ENCODE measurements around the gene COL28A1. TPM values are rescaled to one million over a fixed set of nuclear protein-coding genes. Genes with fewer than 3 reads are reported as not detected.
A peak's percentile ranks its signal among the peaks of the same experiment; 100 is the strongest.

Gene COL28A1
- total RNA-seq, 1 donor from 2014 or later: 2.0 TPM

DNA sequence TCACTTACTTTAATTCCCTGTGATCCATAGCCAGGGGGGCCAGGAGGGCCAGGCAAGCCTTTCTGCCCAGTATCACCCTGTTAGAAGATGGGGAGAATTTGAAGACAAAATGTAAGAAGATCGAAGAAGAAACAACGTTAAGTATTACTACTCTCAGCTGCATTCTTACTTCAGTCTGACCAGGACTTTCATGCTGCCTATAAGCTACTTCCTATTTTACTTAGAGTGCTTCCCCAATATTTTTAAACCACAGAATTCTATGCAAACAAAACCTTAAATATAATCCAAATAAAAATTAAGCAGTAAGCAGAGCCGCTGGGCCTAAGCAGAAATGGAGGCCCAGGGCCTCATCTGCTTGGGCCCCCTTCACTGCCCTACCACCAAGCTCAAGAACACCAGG lies 117.8 kb downstream of the COL28A1 start:
- intact Hi-C loops (cut with DNase I): no loop called here
- no peak for ATAC-seq
- Histone ChIP-seq H3K4me1 (peaks cover 8% of the 10 kb centered on the region), H3K9me3 (no peaks in the 10 kb centered on the region), H3K36me3 (no peaks in the 10 kb centered on the region), H3K27ac (no peak overlapping the region), H3K4me3 (peak overlapping the region; percentile 5), H3K27me3 (ENCODE audit: low read depth) (no peaks in the 10 kb centered on the region)
- DNase-seq: no peak
- TF ChIP-seq, protein P1, sequence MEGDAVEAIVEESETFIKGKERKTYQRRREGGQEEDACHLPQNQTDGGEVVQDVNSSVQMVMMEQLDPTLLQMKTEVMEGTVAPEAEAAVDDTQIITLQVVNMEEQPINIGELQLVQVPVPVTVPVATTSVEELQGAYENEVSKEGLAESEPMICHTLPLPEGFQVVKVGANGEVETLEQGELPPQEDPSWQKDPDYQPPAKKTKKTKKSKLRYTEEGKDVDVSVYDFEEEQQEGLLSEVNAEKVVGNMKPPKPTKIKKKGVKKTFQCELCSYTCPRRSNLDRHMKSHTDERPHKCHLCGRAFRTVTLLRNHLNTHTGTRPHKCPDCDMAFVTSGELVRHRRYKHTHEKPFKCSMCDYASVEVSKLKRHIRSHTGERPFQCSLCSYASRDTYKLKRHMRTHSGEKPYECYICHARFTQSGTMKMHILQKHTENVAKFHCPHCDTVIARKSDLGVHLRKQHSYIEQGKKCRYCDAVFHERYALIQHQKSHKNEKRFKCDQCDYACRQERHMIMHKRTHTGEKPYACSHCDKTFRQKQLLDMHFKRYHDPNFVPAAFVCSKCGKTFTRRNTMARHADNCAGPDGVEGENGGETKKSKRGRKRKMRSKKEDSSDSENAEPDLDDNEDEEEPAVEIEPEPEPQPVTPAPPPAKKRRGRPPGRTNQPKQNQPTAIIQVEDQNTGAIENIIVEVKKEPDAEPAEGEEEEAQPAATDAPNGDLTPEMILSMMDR (IDR thresholded peaks at IDR 0.05): no peak

- ATAC-seq (no peak), DNase-seq (no peak)
- Histone ChIP-seq H3K27me3 (ENCODE audit: low read depth) (no peaks in the 10 kb centered on the region), H3K36me3 (no peaks in the 10 kb centered on the region), H3K4me1 (peaks cover 8% of the 10 kb centered on the region), H3K4me3 (peak overlapping the region; percentile 5), H3K9me3 (no peaks in the 10 kb centered on the region), H3K27ac (no peak overlapping the region)
- TF ChIP-seq, protein P1 (IDR thresholded peaks at IDR 0.05): no peak
- intact Hi-C loops (cut with DNase I): no loop called here
These were observed 118.3 kb downstream of the COL28A1 start for GRCh38 chr7:7417414-7417813.

DNA sequence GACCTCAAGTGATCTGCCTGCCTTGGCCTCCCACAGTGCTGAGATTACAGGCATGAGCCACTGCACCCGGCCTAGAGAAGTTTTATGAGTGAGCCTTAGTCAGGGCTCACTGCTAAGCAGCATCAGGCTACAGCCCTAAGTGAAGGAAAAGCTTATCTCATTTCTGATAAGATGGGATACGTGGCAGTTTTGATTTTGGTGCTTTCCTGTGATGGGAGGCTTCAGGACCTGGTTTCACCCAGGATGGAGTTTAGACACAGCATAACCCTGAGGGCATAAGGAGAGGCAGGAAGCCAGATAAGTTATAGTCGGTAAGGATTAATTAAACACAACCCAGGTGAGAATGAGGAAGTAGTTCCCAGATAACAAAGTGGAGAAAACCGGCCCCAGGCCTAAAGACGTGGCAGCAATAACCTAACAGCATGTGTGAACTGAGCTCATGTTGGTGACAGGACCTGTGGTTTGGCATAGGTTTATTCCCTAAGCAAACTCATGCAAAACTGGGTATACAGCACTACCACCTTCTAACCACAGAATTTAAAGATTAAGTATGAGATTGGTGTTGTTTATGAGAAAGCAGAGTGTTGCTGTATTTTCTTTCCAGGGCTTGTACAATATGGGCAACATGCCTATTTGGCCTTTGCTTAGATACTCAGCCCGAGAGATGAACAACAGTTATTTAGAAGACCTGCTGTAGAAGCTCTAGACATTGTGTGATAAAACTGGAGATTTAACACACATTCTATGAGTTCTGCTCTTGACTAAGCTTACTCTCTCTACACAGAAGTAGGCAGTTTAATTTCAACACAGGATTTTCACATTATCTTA lies 119.4 kb downstream of the COL28A1 start:
- peak; percentile 60 to 62 for ATAC-seq
- intact Hi-C loops (cut with DNase I): no loop called here
- no peak overlapping the region for H3K4me3 ChIP-seq
- peaks cover 8% of the 10 kb centered on the region for H3K4me1 ChIP-seq
- DNase-seq: peak; percentile 39
- no peak overlapping the region for H3K27ac ChIP-seq
- no peaks in the 10 kb centered on the region for H3K27me3 ChIP-seq (ENCODE audit: low read depth)
- TF ChIP-seq, protein P1 (IDR thresholded peaks at IDR 0.05): no peak
- H3K36me3 ChIP-seq: no peaks in the 10 kb centered on the region
- H3K9me3 ChIP-seq: no peaks in the 10 kb centered on the region

GRCh38 chr7:7414791-7415603 lies 120.7 kb downstream of the COL28A1 start:
- Histone ChIP-seq H3K9me3 (no peaks in the 10 kb centered on the region), H3K4me1 (peaks cover 8% of the 10 kb centered on the region), H3K27me3 (ENCODE audit: low read depth) (no peaks in the 10 kb centered on the region), H3K27ac (no peak overlapping the region), H3K4me3 (no peak overlapping the region), H3K36me3 (no peaks in the 10 kb centered on the region)
- intact Hi-C loops (cut with DNase I): no loop called here
- no peak for ATAC-seq
- no peak for DNase-seq
- TF ChIP-seq, protein P1 (IDR thresholded peaks at IDR 0.05): no peak

DNA sequence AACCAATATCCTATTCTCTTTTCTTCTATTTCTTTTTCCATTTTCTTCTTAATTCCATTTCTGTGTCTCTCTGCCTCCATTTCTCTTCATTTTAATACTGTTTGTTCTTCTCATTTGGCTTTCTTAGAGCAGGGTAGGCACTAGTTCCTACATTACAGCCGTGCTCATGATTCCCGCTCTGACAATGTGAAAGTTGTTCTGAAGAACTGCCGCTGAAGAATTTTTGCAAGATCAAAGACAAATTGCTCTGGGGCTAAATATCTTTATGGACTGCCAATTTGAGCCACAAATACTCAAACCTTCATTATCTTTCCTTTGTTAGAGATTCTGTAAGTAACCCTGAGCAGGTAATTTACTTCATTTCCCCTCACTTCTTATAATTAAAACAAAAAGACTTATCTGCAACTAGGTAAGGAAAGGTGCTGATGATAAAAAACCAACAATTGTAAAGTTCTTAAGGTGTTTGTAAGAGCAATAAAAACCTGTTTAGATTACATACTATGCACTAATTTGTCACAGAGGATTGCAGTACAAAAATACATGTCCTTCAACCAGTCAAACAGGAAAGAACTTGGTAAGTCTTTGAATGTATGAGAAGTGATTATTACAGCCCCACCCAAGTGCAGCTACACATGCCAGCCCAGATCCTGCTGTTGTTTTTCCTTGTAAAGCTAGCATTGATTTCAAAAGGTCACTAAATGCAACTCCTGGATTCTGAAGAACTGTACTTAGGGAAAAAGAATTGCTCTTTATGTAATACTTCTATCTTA lies 127.5 kb downstream of the COL28A1 start:
- TF ChIP-seq, protein P1 (IDR thresholded peaks at IDR 0.05): no peak
- H3K9me3 ChIP-seq: no peaks in the 10 kb centered on the region
- no peaks in the 10 kb centered on the region for H3K27me3 ChIP-seq (ENCODE audit: low read depth)
- H3K36me3 ChIP-seq: no peaks in the 10 kb centered on the region
- intact Hi-C loops (cut with DNase I): no loop called here
- no peak overlapping the region for H3K4me3 ChIP-seq
- H3K27ac ChIP-seq: no peak overlapping the region
- no peak for DNase-seq
- no peaks in the 10 kb centered on the region for H3K4me1 ChIP-seq
- no peak for ATAC-seq

Measured in lower lobe of right lung (tissue), 2 donors.